Ishikawa (cell line): ENCODE results near the gene MRGPRF.

Experiments used
- CEBPB ChIP-seq: IDR thresholded peaks from 2 replicates; pipeline ENCODE4 v1.6.1; 2012
- CREB1 ChIP-seq: IDR thresholded peaks from 2 replicates; pipeline ENCODE4 v1.6.1; 2012; ENCODE audit warnings: low read depth
- EGR1 ChIP-seq: IDR thresholded peaks from 2 replicates; pipeline ENCODE4 v1.6.1; 2012
- EP300 ChIP-seq: IDR thresholded peaks from 2 replicates; pipeline ENCODE4 v1.6.1; 2012; ENCODE audit warnings: borderline replicate concordance
- FOXM1 ChIP-seq: IDR thresholded peaks from 2 replicates; pipeline ENCODE4 v1.6.1; 2012; ENCODE audit warnings: low read depth, borderline replicate concordance
- NFIC ChIP-seq: IDR thresholded peaks from 2 replicates; pipeline ENCODE4 v1.6.1; 2012
- RAD21 ChIP-seq: IDR thresholded peaks from 2 replicates; pipeline ENCODE4 v1.6.1; 2012; ENCODE audit warnings: low read depth
- TAF1 ChIP-seq: IDR thresholded peaks from 2 replicates; pipeline ENCODE4 v1.6.1; 2012; ENCODE audit warnings: low read depth, mild to moderate bottlenecking
- TCF12 ChIP-seq: IDR thresholded peaks from 2 replicates; pipeline ENCODE4 v1.6.1; 2012; ENCODE audit warnings: low read depth
- TEAD4 ChIP-seq: IDR thresholded peaks from 2 replicates; pipeline ENCODE4 v1.6.1; 2012
- YY1 ChIP-seq: IDR thresholded peaks from 2 replicates; pipeline ENCODE4 v1.6.1; 2012; ENCODE audit warnings: low read depth
- ZBTB7A ChIP-seq: IDR thresholded peaks from 2 replicates; pipeline ENCODE4 v1.6.1; 2012; ENCODE audit warnings: low read depth
- TF ChIP-seq, protein P1 (sequence below): IDR thresholded peaks from 2 replicates; pipeline ENCODE4 v1.6.1; 2012; ENCODE audit warnings: low read depth, mild to moderate bottlenecking
- TF ChIP-seq, protein P2 (sequence below): IDR thresholded peaks from 2 replicates; pipeline ENCODE4 v1.6.1; 2012
- TF ChIP-seq, protein P3 (sequence below): IDR thresholded peaks from 2 replicates; pipeline ENCODE4 v1.6.1; 2012

The MRGPRF gene

DNA sequence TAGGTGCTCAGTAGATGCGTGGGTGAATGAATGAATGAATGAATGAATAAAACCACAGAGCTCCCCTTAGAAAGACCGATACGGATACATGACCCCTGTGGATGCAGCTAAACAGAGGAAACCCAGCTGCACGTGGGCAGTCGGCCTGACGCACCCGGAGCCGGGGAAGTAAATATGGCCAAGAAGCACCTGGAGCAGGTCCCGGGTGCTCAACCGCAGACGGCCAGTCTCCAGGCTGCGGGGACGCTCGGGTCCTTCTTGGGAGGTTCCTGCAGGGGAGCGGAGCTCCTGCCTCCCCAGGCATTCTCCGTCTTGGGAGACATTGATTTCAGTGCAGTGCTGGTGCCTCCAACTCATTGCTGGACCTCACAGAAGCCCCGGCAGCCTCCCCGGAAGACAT is 24.0 kb upstream of the MRGPRF start:
- TF ChIP-seq EGR1 (no peak), EP300 (no peak), TEAD4 (no peak), CREB1 (no peak), ZBTB7A (no peak), TCF12 (no peak), RAD21 (no peak), FOXM1 (no peak), NFIC (no peak), YY1 (no peak), TAF1 (no peak), CEBPB (no peak)
- TF ChIP-seq, protein P1, sequence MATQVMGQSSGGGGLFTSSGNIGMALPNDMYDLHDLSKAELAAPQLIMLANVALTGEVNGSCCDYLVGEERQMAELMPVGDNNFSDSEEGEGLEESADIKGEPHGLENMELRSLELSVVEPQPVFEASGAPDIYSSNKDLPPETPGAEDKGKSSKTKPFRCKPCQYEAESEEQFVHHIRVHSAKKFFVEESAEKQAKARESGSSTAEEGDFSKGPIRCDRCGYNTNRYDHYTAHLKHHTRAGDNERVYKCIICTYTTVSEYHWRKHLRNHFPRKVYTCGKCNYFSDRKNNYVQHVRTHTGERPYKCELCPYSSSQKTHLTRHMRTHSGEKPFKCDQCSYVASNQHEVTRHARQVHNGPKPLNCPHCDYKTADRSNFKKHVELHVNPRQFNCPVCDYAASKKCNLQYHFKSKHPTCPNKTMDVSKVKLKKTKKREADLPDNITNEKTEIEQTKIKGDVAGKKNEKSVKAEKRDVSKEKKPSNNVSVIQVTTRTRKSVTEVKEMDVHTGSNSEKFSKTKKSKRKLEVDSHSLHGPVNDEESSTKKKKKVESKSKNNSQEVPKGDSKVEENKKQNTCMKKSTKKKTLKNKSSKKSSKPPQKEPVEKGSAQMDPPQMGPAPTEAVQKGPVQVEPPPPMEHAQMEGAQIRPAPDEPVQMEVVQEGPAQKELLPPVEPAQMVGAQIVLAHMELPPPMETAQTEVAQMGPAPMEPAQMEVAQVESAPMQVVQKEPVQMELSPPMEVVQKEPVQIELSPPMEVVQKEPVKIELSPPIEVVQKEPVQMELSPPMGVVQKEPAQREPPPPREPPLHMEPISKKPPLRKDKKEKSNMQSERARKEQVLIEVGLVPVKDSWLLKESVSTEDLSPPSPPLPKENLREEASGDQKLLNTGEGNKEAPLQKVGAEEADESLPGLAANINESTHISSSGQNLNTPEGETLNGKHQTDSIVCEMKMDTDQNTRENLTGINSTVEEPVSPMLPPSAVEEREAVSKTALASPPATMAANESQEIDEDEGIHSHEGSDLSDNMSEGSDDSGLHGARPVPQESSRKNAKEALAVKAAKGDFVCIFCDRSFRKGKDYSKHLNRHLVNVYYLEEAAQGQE = no peak
- TF ChIP-seq, protein P2, sequence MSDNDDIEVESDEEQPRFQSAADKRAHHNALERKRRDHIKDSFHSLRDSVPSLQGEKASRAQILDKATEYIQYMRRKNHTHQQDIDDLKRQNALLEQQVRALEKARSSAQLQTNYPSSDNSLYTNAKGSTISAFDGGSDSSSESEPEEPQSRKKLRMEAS = no peak
- TF ChIP-seq, protein P3, sequence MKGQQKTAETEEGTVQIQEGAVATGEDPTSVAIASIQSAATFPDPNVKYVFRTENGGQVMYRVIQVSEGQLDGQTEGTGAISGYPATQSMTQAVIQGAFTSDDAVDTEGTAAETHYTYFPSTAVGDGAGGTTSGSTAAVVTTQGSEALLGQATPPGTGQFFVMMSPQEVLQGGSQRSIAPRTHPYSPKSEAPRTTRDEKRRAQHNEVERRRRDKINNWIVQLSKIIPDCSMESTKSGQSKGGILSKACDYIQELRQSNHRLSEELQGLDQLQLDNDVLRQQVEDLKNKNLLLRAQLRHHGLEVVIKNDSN = no peak

DNA sequence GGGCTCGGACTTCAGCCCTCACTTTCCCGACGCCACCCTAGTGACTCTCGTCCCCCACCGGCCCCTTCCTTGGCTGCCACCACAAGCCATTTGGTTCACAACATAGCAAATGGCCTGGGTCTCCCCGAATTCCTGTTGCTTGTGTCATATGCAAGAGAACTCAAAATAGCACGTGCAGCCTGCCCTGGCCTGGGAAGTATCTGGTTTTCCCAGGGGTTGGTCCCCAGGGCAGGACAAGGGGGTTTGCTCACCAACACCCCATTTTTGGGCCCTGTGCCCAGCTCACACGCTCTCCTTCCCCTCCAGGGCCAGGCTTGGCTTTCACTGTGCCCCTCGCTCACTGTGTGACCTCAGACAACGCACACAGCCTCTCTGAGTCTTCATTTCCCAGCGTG is 22.9 kb upstream of the MRGPRF start:
- TF ChIP-seq TEAD4 (no peak), RAD21 (no peak), YY1 (no peak), CREB1 (no peak), TCF12 (no peak), EGR1 (no peak), EP300 (no peak), NFIC (no peak), TAF1 (no peak), ZBTB7A (no peak)
- TF ChIP-seq, protein P2 = no peak
- TF ChIP-seq, protein P3 = no peak

DNA sequence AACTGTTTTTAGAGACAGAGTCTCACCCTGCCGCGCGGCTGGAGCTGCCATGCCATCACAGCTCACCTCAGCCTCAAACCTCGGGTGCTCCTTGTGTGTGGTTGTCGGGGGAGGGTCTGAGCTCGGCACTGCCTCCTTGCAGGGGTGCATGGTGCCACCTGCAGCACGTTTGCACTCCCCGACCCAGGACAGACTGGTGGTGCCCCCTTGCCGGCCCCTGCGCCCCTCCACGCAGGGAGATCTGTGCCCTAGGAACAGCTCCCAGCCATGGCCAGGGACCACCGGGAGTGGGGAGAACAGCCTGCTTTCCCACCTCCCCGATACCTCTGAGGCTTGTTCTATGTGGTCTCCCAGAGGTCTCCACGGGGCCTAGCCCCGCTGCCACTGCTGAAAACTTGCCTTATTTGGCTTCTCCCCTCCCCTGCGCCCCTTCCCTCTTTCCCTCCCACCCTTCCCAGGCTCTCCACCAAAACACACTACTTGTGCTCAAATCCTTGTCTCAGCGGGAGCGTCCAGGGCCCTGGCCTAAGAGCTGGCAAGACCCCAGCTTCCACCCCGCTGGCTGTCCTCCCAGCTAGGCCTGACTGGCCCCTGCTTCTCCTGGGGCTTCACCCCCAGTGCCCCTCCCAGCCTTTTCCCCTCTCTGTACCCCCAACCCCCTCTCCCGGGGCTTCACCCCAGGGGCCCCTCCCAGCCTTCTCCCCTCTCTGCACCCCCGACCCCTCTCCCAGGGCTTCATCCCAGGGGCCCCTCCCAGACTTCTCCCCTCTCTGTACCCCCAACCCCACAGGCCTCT is 22.3 kb upstream of the MRGPRF start:
- TF ChIP-seq, protein P1 = no peak
- TF ChIP-seq, protein P2 = no peak
- TF ChIP-seq RAD21 (no peak), CREB1 (no peak), TEAD4 (no peak), YY1 (no peak), ZBTB7A (no peak), TAF1 (no peak), EP300 (no peak), EGR1 (no peak), FOXM1 (no peak), TCF12 (no peak), NFIC (no peak), CEBPB (no peak)
- TF ChIP-seq, protein P3 = no peak

DNA sequence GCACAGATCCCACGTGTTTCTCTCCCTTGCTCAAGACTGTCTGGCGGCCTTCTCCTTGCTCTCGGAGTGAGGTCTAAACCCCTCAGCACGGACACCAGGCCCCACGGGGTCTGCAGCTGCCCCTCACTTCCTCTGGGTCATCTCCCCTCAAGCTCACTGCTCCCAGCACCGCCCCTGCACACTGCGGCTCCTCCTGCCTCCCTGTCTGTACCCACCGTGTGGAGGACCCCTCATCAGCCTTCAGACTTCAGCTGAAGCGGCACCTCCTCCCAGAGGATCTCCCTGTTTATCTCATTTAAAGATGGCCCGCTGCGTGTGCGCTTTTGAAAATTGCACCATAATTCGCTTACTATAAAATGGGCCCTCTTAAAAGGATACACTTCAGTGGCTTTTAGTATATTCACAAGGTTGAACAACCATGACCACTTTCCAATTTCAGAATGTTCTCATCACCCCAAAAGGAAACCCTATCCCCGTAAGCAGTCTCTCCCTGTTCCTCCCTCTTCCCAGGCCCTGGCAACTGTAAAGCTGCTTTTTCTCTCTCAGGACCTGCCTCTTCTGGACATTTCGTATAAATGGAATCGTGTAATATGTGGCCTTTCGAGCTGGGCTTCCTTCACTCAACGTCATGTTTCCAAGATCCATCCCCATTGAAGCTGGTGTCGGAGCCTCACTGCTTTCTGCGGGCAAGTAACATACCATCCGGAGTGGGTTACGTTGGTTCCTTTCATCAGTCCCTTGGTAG is 21.2 kb upstream of the MRGPRF start:
- TF ChIP-seq, protein P1 = no peak
- no peak for TF ChIP-seq TCF12
- TF ChIP-seq EP300 = no peak
- TF ChIP-seq TAF1 = no peak
- no peak for TF ChIP-seq EGR1
- TF ChIP-seq, protein P2 = no peak
- TF ChIP-seq, protein P3 = no peak
- no peak for TF ChIP-seq NFIC
- no peak for TF ChIP-seq FOXM1
